ENCODE results near the gene MTFR1L.

DNA sequence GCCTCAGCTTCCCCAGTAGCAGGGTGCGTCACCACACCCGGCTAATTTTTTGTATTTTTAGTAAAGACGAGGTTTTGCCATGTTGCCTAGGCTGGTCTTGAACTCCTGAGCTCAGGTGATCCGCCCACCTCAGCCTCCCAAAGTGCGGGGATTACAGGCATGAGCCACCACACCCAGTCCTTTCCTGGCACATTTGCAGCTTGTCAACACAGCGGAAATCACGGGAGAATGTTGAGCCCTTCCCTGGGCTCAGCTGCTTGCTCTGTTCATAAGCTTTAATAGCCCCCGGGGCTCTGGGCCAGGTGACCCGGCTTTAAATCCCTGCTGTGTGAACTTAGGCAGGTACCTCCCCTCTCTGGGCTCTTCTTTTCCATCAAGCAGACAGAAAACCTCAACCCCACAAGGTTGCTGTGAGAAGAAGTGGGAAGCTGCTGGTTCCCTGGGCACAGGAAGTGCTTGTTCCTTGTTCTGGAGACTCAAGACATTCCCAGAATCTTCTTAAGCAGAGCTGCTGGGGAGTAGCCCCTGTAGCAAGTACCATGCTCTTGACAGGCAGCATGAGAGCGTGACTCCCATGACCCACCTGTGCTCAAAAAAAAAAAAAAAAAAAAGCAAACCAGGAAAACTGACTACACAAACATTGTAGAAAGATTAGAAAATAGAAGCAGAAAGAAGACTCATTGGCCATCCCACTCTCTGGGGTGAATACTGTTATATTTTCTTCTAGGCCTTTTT lies 34.3 kb upstream of the MTFR1L start:
- TF ChIP-seq EP300 (conservative IDR thresholded peaks at IDR 0.05; ENCODE audit: poor library complexity, severe bottlenecking) (no peak), EZH2 (IDR thresholded peaks at IDR 0.05; ENCODE audit: borderline replicate concordance, insufficient read depth, low read length, poor library complexity, severe bottlenecking) (no peak)
- TF ChIP-seq, protein P1, sequence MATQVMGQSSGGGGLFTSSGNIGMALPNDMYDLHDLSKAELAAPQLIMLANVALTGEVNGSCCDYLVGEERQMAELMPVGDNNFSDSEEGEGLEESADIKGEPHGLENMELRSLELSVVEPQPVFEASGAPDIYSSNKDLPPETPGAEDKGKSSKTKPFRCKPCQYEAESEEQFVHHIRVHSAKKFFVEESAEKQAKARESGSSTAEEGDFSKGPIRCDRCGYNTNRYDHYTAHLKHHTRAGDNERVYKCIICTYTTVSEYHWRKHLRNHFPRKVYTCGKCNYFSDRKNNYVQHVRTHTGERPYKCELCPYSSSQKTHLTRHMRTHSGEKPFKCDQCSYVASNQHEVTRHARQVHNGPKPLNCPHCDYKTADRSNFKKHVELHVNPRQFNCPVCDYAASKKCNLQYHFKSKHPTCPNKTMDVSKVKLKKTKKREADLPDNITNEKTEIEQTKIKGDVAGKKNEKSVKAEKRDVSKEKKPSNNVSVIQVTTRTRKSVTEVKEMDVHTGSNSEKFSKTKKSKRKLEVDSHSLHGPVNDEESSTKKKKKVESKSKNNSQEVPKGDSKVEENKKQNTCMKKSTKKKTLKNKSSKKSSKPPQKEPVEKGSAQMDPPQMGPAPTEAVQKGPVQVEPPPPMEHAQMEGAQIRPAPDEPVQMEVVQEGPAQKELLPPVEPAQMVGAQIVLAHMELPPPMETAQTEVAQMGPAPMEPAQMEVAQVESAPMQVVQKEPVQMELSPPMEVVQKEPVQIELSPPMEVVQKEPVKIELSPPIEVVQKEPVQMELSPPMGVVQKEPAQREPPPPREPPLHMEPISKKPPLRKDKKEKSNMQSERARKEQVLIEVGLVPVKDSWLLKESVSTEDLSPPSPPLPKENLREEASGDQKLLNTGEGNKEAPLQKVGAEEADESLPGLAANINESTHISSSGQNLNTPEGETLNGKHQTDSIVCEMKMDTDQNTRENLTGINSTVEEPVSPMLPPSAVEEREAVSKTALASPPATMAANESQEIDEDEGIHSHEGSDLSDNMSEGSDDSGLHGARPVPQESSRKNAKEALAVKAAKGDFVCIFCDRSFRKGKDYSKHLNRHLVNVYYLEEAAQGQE (IDR thresholded peaks at IDR 0.05; ENCODE audit: borderline replicate concordance), result no peak

Measured in neural cell (in vitro differentiated cells).